Omental fat pad (tissue), 4 donors: ENCODE measurements around the gene GNAT2. TPM values are rescaled to one million over a fixed set of nuclear protein-coding genes. Genes with fewer than 3 reads are reported as not detected.

ENCODE experiments used
- ATAC-seq: fragments of 150-250 bp; one replicate; pipeline ENCODE4 v1.9.1; 2016; ENCODE audit warnings: mild to moderate bottlenecking, moderate library complexity; ENCODE audit not compliant: low FRiP score
- DNase-seq: peaks from one replicate; pipeline ENCODE4 v3.0.0-alpha.2; 2019; ENCODE audit warnings: low spot score
- total RNA-seq, 4 donors: library from RNA; depleted of rRNA; stranded (reverse); fragments of >200 nt; gene quantifications; one replicate each; pipeline ENCODE4 v1.1.0, GENCODE V29; 2016
- TF ChIP-seq, protein P1 (sequence below), 3 donors: fragments of 450-650 bp; IDR thresholded peaks; one replicate each; pipeline ENCODE4 v1.5.1; 2016 to 2017; ENCODE audit warnings: antibody characterized with exemption in 3 of 3, mild to moderate bottlenecking in 3 of 3, moderate library complexity in 2 of 3

GNAT2 gene
- total RNA-seq, 4 donors from 2014 or later, result not detected

DNA sequence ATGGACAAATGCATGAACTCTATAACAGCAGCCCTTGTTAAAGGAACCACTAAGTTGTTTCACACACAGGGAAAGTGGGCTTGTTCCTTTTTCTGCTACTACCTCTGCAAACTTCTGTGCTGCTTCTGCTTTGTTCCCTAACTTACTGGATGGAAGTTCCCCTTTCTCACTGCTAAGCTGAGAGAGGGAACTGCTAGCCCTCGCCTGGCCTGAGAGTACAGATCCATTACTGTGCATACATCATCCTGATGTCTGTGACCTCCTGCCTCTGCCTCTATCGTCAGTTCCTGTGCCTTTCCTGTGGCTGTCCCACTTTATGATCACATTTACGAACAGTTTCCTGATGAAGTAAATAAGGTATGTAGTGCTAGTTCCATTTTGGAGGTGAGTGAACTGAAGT, 3.5 kb downstream of the GNAT2 start:
- DNase-seq, result no peak
- TF ChIP-seq, protein P1, sequence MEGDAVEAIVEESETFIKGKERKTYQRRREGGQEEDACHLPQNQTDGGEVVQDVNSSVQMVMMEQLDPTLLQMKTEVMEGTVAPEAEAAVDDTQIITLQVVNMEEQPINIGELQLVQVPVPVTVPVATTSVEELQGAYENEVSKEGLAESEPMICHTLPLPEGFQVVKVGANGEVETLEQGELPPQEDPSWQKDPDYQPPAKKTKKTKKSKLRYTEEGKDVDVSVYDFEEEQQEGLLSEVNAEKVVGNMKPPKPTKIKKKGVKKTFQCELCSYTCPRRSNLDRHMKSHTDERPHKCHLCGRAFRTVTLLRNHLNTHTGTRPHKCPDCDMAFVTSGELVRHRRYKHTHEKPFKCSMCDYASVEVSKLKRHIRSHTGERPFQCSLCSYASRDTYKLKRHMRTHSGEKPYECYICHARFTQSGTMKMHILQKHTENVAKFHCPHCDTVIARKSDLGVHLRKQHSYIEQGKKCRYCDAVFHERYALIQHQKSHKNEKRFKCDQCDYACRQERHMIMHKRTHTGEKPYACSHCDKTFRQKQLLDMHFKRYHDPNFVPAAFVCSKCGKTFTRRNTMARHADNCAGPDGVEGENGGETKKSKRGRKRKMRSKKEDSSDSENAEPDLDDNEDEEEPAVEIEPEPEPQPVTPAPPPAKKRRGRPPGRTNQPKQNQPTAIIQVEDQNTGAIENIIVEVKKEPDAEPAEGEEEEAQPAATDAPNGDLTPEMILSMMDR (IDR thresholded peaks at IDR 0.05), result no peak
- no peak for ATAC-seq

DNA sequence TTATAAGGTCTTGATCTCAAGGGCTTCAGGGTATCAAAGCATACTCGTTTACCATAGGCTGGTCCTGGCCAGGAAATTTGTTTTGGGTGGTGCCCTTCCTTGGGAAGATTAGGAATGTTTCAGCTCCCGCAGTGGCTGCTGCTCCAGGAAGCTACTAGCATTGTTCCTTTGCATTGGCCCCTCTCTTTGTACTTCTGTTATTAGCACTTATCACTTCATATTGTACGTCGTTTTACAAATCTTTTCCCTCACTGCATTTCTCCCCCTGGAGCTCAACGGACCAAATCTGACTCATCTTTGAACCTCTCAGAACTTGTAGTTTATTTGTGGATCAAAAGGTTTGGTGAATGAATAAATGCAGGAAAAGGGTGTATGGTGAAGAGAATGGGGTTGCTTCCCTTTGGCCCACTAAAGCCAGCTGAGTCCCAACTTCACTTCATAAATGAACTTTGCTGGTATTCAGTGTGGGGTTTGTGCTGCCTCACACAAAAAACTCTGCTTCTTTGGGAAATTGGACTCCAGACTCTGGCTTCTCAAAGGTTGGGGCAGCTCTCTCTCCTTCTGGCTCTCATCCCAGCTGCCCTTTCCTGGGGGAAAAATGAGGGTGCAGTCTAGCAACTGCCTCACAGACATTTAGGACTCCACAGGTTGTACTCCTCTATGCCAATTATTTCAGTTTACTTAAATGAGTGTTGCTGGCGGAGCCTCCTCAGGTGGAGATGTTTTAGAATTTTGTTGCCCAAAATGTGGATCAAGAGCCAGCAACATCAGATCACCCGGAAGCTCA, 5.9 kb downstream of the GNAT2 start:
- ATAC-seq, result no peak
- TF ChIP-seq, protein P1 (IDR thresholded peaks at IDR 0.05), result no peak
- DNase-seq, result no peak

DNA sequence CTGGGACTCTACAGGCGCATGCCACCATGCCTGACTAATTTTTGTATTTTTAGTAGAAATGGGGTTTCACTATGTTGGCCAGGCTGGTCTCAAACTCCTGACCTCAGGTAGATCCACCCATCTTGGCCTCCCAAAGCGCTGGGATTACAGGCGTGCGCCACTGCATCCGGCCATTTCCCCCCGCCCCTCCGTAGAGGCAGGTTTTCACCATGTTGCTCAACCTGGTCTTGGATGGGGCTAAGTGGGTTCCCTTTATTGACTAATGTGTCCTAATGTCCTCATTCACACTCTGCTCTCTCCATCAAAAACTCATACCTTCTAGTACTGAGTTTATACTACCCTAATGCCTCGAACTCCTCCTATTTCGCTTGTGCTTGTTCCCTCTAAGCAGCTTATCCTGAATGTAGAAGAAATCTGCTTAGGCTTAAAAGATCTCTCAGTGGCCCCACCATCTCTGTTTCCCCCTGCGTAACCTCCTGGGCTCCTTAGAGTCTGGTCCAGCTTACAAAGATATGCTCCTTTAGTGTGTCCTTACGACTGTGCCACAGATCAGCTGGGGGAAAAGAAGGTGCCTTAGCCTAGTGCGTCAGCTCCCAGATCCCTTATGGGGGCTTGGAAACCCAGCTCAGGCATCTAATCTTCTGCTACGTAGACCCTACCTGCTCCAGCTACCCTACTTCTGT, 8.0 kb downstream of the GNAT2 start:
- DNase-seq (no peak), ATAC-seq (no peak)
- TF ChIP-seq, protein P1 (IDR thresholded peaks at IDR 0.05), result no peak

DNA sequence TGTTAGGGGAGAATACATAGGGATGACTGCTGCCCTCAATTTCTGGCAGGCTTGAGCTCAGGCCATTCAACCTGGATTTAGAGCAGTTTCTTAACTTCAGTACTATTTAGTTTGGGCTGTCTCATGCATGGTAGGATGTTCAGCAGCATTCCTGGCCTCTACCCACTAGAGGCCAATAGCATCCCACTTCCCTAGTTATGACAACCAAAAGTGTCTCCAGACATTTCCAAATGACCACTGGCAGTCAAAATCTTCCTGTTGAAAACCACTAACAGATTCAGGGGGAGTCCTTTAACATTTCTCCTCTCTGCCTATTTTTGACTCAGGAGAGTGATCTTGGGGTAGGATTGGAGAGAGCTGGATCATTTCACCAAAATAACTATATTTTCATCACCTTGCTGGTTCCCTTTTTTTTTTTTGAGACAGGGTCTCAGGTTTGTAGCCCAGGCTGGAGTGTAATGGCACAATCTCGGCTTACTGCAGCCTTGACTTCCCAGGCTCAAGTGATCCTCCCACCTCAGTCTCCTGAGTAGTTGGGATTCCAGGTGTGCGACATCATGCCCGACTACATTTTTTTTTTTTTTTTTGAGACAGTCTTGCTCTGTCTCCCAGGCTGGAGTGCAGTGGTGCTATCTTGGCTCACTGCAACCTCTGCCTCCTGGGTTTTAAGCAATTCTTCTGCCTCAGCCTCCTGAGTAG, 8.7 kb downstream of the GNAT2 start:
- no peak for ATAC-seq
- TF ChIP-seq, protein P1 (IDR thresholded peaks at IDR 0.05), result no peak

DNA sequence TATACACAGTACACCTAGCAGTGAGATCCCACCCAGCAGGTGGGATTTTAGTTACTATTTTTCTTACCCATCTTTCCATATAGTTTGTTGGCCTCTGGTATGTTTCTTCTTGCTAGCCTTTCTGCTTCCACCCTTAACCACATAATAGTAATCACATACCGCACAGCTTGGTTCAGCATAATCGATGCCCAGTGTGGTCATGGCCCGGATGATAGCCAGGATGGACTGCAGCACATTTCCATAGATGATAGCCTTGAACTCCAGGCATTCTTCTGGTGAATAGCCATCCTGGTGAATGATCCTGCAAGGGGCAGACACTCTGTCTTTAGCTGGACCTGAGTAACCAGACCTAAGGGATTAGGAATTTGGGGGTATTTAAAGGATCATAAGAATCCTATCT, 9.5 kb downstream of the GNAT2 start:
- TF ChIP-seq, protein P1 (IDR thresholded peaks at IDR 0.05), result no peak
- ATAC-seq (no peak), DNase-seq (no peak)

More for the DNA sequence above, 8.7 kb downstream of the GNAT2 start:
- DNase-seq, result no peak

DNA sequence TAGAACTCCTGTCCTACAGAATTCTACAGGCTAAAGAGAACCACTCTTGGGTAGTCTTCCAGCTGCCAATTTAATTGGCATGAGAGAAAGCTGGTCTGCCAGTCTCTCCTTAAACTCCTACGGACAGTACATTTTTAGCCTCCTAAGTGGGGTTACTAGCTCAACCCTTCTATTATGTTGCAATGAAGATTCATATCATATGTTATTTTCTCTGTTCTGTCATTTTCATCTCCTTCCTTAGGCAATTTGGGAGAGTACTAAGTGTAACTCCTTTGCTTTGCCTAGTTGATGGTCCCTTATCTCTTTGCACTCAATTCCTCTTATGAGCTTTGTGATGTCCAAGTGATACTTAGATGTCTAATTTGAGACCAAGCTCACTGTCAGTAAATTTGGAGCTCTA, 14.0 kb downstream of the GNAT2 start:
- ATAC-seq, result no peak
- TF ChIP-seq, protein P1 (IDR thresholded peaks at IDR 0.05), result no peak
- DNase-seq, result no peak
